Limb (tissue), 2 donors: ENCODE data around the gene PDPN.
"Not testable (repeated sequence)": the region's sequence is repeated elsewhere in the genome, so short reads cannot be mapped to it uniquely, and the experiment has no call there.

Source experiments
- DNase-seq, 2 donors: peaks; one replicate each; pipeline ENCODE4 v3.0.0-alpha.2; 2016; ENCODE audit errors: extremely low spot score in 2 of 2

The PDPN gene, protein sequence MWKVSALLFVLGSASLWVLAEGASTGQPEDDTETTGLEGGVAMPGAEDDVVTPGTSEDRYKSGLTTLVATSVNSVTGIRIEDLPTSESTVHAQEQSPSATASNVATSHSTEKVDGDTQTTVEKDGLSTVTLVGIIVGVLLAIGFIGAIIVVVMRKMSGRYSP

DNA sequence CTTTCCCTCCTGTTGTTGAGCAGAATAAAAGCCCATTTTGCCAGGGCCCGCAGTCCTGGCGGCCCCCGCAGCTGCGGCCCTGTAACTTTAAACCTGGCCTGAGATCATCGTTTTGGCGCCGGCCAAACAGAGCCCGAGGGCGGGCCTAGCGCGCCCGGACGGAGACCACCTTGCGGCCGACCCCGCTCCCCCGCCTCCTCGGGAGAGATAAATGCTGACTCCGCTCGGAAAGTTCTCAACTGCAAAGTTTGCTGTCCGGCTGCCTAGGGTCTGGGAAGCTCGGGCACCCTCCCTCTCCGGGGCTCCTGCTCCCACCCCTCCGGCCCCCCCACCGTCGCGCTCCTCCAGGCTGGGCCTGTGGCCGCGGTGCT, at the start of gene PDPN:
Gene PDPN, plus strand, starts transcription at position 238 of the 371 bp plus-strand sequence. CDS start 202 bp downstream, outside the sequence.
- DNase-seq, result peak; percentile 70 to 85

- no peak for DNase-seq
Observed at GRCh38 chr1:13535227-13535626, 48.4 kb upstream of the PDPN start.

- DNase-seq, result no peak
Observed at GRCh38 chr1:13536571-13536970, 47.1 kb upstream of the PDPN start.

DNA sequence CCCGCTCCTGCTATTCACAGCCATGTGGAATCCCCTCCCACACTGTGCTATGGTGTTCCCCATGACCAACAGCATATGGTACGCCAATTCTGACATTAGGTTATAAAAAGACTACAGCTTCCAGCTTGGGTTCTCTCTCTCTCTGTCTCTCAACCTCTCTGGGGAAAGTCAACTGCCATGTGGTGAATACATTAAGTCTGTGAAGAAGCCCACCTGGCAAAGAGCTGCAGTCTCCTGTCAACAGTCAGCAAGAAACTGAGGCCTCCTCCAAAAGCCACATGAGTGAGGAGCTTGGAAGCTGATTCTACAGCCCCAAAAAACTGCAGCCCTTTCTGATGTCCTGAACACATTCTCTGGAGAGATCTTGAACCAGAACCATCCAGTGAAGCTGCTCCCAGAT, 44.8 kb upstream of the PDPN start:
- DNase-seq, result no peak

DNA sequence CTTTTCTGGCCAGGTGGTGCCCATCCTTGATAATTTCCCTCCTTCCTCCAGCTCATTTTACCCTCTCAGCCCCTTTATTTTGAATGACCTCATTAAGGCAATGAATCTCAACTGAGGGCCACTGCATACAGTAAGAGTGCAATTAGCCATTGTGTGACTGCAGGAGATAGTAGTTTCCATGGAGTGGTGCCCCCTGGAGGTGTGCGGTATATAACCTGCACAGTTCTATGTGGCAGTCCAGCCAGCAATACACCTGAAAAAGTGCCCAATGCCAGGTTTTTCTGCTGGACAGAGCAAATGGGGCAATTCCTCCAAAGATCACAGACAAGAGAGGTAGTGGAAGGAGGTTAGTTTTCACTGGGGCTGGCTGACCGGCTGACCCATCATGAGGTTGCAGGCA, 43.9 kb upstream of the PDPN start:
- DNase-seq, result no peak

- no peak for DNase-seq
Observed at GRCh38 chr1:13540866-13541265, 42.8 kb upstream of the PDPN start.

DNA sequence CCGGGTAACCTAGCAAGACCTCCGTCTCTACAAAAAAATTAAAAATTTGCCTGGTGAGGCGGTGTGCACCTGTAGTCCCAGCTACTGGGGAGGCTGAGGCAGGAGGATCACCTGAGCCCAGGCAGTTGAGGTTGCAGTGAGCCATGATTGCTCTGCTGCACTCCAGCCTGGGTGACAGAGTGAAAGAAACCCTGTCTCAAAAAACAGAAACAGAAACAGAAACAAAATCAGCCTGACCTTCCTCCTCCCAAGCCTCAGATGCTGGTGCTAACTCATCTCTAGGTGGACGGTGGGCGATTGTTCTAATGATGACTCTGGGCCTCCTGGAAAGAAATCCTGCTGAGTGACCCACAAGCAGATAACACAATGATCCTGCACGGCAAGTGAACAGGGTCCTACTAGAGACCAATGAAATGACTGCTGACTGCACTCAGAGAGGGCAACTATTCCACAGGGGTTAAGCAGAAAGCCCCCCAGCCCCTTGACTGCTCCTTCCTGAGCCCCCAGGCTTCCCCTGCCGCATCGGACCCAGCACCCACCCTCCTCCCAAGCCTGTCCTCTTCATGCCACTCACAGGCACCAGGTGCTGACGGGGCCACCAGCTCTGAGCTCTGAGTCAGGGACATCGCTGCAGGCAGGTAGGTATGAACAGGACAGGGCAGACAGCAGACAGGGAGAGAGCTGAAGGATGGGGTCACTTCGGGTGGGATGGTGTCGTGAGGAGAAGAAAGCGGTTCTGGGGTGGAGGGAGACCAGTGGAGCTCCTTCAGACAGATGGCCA, 42.0 kb upstream of the PDPN start:
- DNase-seq, result no peak

DNA sequence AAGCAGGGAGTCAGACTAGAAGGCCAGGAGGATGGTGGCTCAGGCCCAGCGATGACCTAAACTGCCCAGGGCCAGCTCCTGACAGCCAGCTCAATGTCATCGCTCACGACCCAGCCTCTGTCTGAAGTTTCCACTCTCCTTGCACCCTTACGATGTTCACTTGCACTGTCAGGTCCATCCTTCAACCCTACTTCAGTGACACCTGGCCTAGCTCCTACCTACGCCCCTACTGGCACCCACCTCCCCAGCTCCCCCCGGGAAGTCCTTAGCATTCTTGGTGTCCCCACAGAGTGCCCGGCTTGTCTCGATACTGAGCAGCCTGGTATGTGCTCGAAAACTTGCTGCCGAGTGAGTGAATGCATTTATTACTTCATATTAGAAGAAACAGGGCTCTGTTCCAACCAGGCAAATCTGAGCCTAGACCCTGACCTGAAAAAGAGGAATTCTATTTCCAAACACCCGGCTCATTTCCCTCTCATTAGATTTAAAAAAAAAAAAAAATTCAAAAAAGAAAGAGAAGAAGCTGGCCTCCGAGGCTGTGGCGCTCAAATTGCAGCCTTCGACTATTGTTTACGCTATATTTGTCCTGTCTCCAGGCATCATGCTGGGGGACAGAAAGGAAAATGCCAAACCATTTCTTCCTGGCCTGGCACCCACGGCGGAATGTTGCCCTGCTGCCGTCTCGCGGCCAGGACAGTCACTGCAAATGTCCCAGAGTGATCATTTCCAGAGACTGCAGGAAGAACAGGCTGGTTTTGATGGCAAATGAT, 40.0 kb upstream of the PDPN start:
- DNase-seq, result peak; percentile 49 to 71

DNA sequence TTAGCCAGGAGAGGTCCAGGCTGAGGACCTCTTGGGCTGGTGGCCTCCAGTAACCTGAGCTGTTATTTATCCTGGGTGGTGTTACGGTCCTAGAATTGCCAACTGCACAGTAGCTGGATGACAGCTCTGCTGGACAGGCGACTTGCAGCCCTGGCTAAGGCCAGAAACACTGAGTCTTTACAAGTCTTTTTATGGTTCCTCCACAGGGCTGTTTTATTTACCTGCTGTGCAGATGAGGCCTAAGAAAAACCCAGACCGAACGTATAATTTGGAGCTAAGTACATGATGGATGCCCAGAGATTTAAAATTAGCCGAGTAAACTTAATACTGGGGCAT, 39.4 kb upstream of the PDPN start:
- DNase-seq, result no peak

DNA sequence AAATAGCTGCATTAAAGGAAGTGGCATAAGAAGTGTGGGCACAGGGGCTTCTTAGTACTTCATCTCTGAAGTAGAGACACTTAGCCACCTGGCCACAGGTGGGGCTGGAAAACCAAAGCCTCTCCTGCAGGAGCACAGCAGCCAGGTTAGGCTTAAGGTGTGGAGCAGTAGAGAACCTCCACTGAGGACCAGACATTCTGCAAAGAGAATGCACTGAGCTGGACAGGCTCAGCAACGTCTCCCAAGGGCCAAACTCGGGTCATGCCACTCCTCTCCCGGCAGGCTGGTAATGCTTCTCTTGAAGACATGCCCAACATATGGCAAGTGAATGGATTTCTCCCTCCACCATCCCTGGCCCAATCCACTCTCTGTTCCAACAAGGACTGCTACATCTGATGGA, 36.8 kb upstream of the PDPN start:
- DNase-seq, result no peak

GRCh38 chr1:13548281-13548680, 35.4 kb upstream of the PDPN start:
- DNase-seq, result no peak

DNA sequence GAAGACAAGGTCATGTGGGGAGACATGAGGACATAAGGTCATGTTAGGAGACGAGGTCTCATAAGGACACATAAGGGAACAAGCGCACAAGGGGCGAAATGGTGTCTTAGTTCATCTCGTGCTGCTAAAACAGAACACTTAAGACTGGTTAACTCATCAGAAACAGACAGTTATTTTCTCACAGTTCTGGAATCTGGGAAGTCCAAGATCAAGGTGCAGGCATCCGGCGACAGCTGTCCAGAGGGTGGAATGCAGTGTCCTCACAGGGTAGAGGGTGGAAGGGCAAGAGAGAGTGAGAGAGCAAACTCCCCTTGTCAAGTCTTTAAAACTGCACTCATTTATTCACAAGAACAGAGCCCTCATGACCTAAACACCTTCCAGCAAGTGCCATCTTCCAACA, 34.6 kb upstream of the PDPN start:
- DNase-seq, result no peak

DNA sequence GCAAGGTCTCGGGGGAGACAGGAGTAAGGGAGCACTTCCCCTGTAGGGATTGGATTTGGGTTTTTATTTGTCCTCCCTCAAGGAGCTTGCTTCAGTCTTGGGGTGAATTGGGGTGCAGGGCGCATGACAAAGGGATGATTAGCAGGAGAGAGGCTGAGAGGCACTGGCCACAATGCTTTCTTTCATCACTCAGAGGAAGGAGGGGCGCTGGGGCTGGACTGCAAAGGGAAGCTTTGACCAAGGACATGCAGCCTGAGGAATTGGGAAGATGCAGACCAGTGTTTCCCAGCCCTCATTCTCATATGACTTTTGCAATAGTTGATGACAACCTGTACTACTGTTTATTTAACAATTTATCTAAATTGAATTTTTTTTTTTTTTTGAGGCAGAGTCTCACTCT, 34.1 kb upstream of the PDPN start:
- no peak for DNase-seq

DNA sequence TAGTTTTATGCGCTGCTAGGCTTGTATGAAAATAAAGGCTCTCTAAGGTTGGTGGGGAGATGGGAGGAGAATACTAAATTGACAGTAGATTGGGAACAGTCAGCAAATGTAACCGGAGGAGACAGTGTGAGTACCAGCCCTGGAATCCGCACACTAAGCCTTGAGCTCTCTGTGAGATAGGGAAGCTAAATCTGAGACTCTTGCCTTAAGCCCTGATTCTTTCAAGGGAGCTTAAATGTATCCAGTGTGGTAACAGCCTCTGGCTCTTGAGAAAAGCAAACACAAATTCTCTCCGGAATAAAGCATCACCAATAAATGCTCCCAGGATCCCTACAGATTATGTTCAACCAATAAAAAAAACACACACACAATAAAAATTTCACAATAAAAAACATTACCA, 33.0 kb upstream of the PDPN start:
- no peak for DNase-seq

DNA sequence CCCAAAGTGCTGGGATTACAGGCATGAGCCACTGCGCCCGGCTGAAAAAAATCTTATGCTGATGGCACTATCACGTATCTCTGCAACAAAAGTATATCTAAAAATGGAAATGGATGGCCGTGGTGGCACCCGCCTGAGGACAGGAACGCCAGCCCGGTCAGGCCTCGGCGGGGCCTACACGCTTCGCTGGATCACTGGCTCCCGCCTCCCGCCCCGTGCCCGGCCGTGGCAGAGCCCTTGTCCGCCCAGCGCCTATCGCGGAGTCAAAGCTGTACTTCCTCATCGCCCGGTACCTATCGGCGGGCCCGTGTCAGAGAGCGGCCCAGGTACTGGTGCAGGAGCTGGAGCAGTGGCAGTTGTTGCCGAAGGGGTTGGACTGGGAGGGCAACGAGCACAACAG, 28.8 kb upstream of the PDPN start:
- no peak for DNase-seq

DNA sequence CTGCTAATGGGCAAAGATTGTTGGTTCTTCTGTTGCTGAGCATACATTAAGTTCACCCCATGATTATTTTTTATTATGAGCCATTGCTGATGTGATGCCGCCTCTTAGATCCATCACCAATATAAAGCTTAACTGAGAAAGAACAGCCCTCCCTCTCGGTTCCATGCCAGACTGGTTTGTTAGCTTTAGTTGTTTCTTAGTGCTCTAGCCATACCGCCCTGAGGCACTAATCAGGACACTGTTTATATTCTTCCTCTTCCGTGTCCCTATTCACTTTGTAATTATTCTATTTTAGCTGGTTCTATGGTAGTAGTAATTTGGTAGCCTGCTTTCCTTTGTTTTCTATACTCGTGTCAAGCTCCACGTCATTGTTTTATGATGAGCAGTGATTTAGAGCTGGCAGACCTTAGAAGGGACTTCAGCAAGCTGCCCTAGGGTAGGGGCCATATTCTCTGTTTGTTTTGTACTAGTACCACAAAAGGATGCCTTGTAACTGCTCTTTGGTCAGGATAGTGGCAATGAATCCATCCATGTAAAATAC, 27.3 kb upstream of the PDPN start:
- DNase-seq, result no peak

- DNase-seq, result no peak
Observed at GRCh38 chr1:13560541-13560940, 23.1 kb upstream of the PDPN start.

GRCh38 chr1:13562981-13563380, 20.7 kb upstream of the PDPN start:
- not testable (repeated sequence) for DNase-seq

GRCh38 chr1:13564073-13564472, 19.6 kb upstream of the PDPN start:
- no peak for DNase-seq

GRCh38 chr1:13570435-13570834, 13.2 kb upstream of the PDPN start:
- not testable (repeated sequence) for DNase-seq

DNA sequence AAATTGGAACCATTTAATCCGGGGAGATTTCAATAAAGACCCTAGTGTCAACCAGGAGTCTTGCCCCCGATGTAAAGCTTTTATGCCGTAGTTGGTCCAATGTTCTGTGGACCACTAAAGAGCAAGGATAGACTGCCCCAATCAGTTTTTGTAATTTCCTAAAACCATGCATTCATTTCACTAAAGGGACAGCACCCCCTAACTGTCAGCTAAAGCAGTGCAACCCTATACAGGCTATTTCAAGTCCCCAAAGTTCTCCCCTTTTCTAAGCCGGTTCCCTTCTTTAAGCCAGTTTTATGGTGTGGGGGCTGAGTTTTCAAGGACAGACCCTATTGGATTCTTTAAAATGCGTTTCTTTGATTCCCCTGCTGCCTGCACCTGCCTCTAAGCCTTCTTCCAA, 12.7 kb upstream of the PDPN start:
- DNase-seq, result no peak

GRCh38 chr1:13573586-13573985, 10.0 kb upstream of the PDPN start:
- DNase-seq, result no peak

- no peak for DNase-seq
Observed at GRCh38 chr1:13576926-13577325, 6.7 kb upstream of the PDPN start.
